BJ (cell line): ENCODE results near the gene DNAJC18. TPM values are rescaled to one million over a fixed set of nuclear protein-coding genes. Genes with fewer than 3 reads are reported as not detected.
"Not testable (repeated sequence)": the region's sequence is repeated elsewhere in the genome, so short reads cannot be mapped to it uniquely, and the experiment has no call there.

ENCODE experiments used
- CTCF ChIA-PET: fragments of 350-600 bp; formaldehyde crosslinking; extraction: SDS; loops from one replicate; lab custom pipeline; 2021; ENCODE audit warnings: antibody characterized with exemption, inconsistent platforms; lab: Yijun Ruan, JAX
- POLR2A ChIA-PET: fragments of 300-600 bp; sonication (Branson Sonifier 250); formaldehyde crosslinking; extraction: SDS; loops from one replicate; lab custom pipeline; 2021; ENCODE audit warnings: antibody characterized with exemption; lab: Charles Lee
- DNase-seq: peaks from one replicate; pipeline ENCODE4 v3.0.0-alpha.2; 2011; ENCODE audit warnings: low read depth
- H3K27me3 ChIP-seq: 2 replicates; pipeline ENCODE4 v1.6.0; 2011; ENCODE audit warnings: low read length; ENCODE audit not compliant: control insufficient read depth, insufficient read depth
- H3K36me3 ChIP-seq: 2 replicates; pipeline ENCODE4 v1.5.1; 2011; ENCODE audit warnings: low read length; ENCODE audit not compliant: control insufficient read depth, insufficient read depth
- H3K4me3 ChIP-seq: 2 replicates; pipeline ENCODE4 v1.5.1; 2011; ENCODE audit warnings: low read depth, mild to moderate bottlenecking, control low read depth, low read length
- polyA plus RNA-seq: library from polyadenylated mRNA; depleted of rRNA; stranded (reverse); fragments of >200 nt; gene quantifications from 2 replicates; pipeline ENCODE4 v1.2.3, GENCODE V29; 2011
- TF ChIP-seq, protein P1 (sequence below): IDR thresholded peaks from 2 replicates; pipeline ENCODE4 v1.5.1; 2011; ENCODE audit warnings: low read depth, mild to moderate bottlenecking, control low read depth, inconsistent platforms, low read length, moderate library complexity; ENCODE audit not compliant: insufficient read depth

Gene DNAJC18
- polyA plus RNA-seq, 1 experiment: 5.2 TPM

DNA sequence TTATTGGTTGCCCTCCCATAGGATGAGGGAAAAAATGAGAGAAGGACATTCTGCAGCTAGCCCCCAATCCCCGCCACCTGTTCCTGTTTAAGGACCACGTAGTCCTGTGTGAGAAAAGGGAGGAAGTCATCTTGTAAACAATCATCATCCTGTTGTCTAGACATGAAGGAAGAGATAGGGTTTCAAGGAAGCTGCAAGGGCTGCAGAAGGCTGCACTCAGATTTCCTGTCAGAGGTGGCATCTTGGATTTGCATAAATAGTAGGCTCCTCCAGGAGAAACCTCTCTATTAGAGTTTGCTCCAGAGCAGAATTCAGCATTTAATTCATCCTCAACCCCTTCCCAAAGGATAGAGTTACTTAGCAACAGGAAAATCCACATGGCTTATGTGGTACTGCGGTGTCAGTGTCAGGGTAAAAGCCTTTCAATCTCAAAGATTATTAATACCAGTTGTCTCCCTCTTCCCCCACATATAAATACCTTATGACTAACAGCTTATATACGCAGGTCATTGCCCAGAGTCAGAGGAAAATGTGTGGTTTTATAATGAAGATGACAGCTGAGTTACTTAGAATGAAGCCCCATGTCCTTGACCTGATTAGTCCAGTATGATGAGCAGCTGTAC is 4.6 kb upstream of the DNAJC18 start:
- Histone ChIP-seq H3K36me3 (no peaks in the 10 kb centered on the region), H3K27me3 (no peaks in the 10 kb centered on the region), H3K4me3 (no peak overlapping the region)
- peak; percentile 87 for DNase-seq
- TF ChIP-seq, protein P1, sequence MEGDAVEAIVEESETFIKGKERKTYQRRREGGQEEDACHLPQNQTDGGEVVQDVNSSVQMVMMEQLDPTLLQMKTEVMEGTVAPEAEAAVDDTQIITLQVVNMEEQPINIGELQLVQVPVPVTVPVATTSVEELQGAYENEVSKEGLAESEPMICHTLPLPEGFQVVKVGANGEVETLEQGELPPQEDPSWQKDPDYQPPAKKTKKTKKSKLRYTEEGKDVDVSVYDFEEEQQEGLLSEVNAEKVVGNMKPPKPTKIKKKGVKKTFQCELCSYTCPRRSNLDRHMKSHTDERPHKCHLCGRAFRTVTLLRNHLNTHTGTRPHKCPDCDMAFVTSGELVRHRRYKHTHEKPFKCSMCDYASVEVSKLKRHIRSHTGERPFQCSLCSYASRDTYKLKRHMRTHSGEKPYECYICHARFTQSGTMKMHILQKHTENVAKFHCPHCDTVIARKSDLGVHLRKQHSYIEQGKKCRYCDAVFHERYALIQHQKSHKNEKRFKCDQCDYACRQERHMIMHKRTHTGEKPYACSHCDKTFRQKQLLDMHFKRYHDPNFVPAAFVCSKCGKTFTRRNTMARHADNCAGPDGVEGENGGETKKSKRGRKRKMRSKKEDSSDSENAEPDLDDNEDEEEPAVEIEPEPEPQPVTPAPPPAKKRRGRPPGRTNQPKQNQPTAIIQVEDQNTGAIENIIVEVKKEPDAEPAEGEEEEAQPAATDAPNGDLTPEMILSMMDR: no peak
- ChIA-PET CTCF (interaction anchor here (1.1 to 4.1 kb wide), 4 partner anchors 12 to 69 kb away, joined by 3 to 21 read pairs (median 6); no protein-coding TSS in a partner anchor), POLR2A (no interaction called here)

DNA sequence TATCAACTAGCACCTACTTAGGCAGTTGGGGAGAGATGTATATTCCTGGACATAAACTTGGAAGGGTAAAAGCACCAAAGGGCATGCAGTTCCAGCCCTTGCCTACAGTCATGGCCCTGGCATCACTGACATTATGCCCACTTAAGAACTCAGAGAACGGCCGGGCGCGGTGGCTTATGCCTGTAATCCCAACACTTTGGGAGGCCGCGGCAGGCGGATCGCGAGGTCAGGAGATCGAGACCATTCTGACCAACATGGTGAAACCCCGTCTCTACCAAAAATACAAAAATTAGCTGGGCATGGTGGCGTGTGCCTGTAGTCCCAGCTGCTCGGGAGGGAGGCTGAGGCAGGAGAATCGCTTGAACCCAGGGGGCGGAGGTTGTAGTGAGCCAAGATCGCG is 1.1 kb upstream of the DNAJC18 start:
- H3K27me3 ChIP-seq, H3K4me3 ChIP-seq, CTCF ChIA-PET, DNase-seq, POLR2A ChIA-PET, H3K36me3 ChIP-seq: not testable (repeated sequence)

DNA sequence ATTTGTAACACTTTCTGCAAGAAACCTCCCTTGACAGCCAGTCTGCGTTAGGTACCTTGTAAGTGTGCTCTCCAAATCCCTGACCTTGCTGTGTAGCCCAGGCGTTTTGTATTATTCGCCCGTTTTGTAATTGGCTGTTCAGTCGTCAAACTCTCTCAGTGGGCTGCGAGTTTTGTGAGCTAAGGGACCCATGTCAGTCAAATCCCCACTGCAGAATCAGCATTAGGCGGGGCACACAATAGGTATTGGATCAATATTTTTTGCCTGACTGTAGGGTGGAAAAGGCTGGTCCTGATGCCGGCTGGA is 665 bp downstream of the DNAJC18 start:
- TF ChIP-seq, protein P1: no peak
- Histone ChIP-seq H3K27me3 (no peaks in the 10 kb centered on the region), H3K4me3 (peak overlapping the region; percentile 69), H3K36me3 (no peaks in the 10 kb centered on the region)
- DNase-seq: no peak
- ChIA-PET POLR2A (no interaction called here), CTCF (interaction anchor here (0.5 to 2.3 kb wide), 4 partner anchors 15 to 124 kb away, joined by 4 to 12 read pairs (median 7); no protein-coding TSS in a partner anchor)

DNA sequence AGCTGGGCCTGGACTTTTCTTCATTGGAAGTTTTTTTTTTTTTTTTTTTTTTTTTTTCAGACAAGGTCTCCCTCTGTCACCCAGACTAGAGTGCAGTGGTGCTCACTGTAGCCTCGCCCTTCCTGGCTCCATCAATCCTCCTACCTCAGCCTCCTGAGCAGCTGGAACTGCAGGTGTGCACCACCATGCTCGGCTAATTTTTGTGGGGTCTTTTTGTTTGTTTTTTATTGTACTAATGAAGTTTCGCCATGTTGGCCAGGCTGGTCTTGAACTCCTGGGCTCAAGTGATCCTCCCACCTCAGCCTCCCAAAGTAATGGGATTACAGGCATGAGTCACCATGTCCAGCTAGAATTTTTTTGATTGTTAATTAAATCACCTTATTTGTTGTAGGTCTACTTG is 3.6 kb downstream of the DNAJC18 start:
- Histone ChIP-seq H3K4me3 (no peak overlapping the region), H3K27me3 (no peaks in the 10 kb centered on the region), H3K36me3 (no peaks in the 10 kb centered on the region)
- ChIA-PET POLR2A (no interaction called here), CTCF (interaction anchor here (0.8 to 1.5 kb wide), 3 partner anchors 10 to 15 kb away, joined by 3 to 8 read pairs (median 8); no protein-coding TSS in a partner anchor)
- TF ChIP-seq, protein P1: no peak
- no peak for DNase-seq

DNA sequence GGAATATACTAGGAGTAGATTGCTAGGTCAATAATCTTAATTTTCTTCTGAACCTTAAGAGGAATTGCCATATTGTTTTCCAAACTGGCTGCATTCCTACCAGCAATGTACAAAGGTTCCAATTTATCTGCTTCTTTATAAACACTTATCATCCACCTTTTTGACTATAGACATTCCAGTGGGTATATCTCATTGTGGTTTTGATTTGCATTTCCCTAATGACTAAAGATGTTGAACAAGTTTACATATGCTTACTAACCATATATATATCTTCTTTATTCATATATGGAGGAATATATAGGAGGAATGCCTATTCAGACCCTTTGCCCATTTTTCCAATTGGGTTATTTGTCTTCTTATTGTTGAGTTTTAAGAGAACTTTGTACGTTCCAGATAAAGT is 7.6 kb downstream of the DNAJC18 start:
- ChIA-PET POLR2A (no interaction called here), CTCF (no interaction called here)
- DNase-seq: no peak

More for the DNA sequence above, 7.6 kb downstream of the DNAJC18 start:
- Histone ChIP-seq H3K36me3 (no peaks in the 10 kb centered on the region), H3K4me3 (no peak overlapping the region), H3K27me3 (no peaks in the 10 kb centered on the region)
- TF ChIP-seq, protein P1: no peak
